AG08395 (cell line): ENCODE measurements around the gene INPP5A.
"Not testable (repeated sequence)": the region's sequence is repeated elsewhere in the genome, so short reads cannot be mapped to it uniquely, and the experiment has no call there.

Experiments
- DNase-seq: peaks from one replicate; pipeline ENCODE4 v3.0.0; 2012; ENCODE audit warnings: mixed read lengths, low spot score

The INPP5A gene

GRCh38 chr10:132763545-132763944 is 226.0 kb downstream of the INPP5A start:
- no peak for DNase-seq

- DNase-seq = no peak
Observed at GRCh38 chr10:132764108-132764507, 226.5 kb downstream of the INPP5A start.

- no peak for DNase-seq
Observed at GRCh38 chr10:132765435-132765834, 227.8 kb downstream of the INPP5A start.

- DNase-seq = no peak
Observed at GRCh38 chr10:132766291-132766690, 228.7 kb downstream of the INPP5A start.

- DNase-seq = no peak
Observed at GRCh38 chr10:132768346-132769248, 231.0 kb downstream of the INPP5A start.

- no peak for DNase-seq
Observed at GRCh38 chr10:132770061-132771021, 232.8 kb downstream of the INPP5A start.

GRCh38 chr10:132772816-132773215 is 235.2 kb downstream of the INPP5A start:
- DNase-seq = not testable (repeated sequence)

- DNase-seq = no peak
Observed at GRCh38 chr10:132774181-132774901, 236.8 kb downstream of the INPP5A start.

- no peak for DNase-seq
Observed at GRCh38 chr10:132774902-132775863, 237.6 kb downstream of the INPP5A start.

GRCh38 chr10:132776186-132776585 is 238.6 kb downstream of the INPP5A start:
- DNase-seq = no peak

GRCh38 chr10:132776821-132777220 is 239.2 kb downstream of the INPP5A start:
- DNase-seq = no peak

- no peak for DNase-seq
Observed at GRCh38 chr10:132777441-132777840, 239.9 kb downstream of the INPP5A start.

- no peak for DNase-seq
Observed at GRCh38 chr10:132779549-132780294, 242.1 kb downstream of the INPP5A start.

GRCh38 chr10:132780356-132780755 is 242.8 kb downstream of the INPP5A start:
- DNase-seq = no peak

- no peak for DNase-seq
Observed at GRCh38 chr10:132781556-132781955, 244.0 kb downstream of the INPP5A start.

GRCh38 chr10:132783165-132783939 is 245.8 kb downstream of the INPP5A start:
- DNase-seq = no peak

- DNase-seq = no peak
Observed at GRCh38 chr10:132783940-132784865, 246.6 kb downstream of the INPP5A start.
